Measurements from ENCODE around the gene ANGPTL2. TPM values are rescaled to one million over a fixed set of nuclear protein-coding genes. Genes with fewer than 3 reads are reported as not detected.

ANGPTL2 gene
- total and polyA plus RNA-seq, 9 of the 15 experiments (the other 6 are each of a cell fraction or from before 2014, with no cell fraction given) = not detected

GRCh38 chr9:127087836-127088235 is 34.6 kb downstream of the ANGPTL2 start:
- no TSS peak for BruUV-seq (replicated peaks)
- FAIRE-seq = no peak
- CTCF ChIA-PET (ENCODE audit: low intra/inter-chr PET ratio) = no interaction called here

More at GRCh38 chr9:127087836-127088235, 34.6 kb downstream of the ANGPTL2 start:
- H3K4me1 ChIP-seq (replicated peaks in 1 of 2; ENCODE audit: control insufficient read depth in 2 of 2, insufficient read depth in 2 of 2, low read length in 2 of 2) = no peaks in the 10 kb centered on the region; a peak in 1 of 5 replicates
- no peak overlapping the region for H3K9ac ChIP-seq (ENCODE audit: insufficient read depth in 1 of 2, low read depth in 2 of 2, low read length in 2 of 2)
- no peak overlapping the region for H3K4me3 ChIP-seq
- no peak overlapping the region for H2AFZ ChIP-seq (ENCODE audit: low read depth, low read length)
- WGBS (ENCODE audit: insufficient coverage, low coverage, missing lambda C conversion rate) = 1% methylated on average over 8 of the region's 8 CpGs
- TF ChIP-seq RHOXF2B (CRISPR knock-in tag; conservative IDR thresholded peaks at IDR 0.05) = no peak
- no peak for TF ChIP-seq LARP7 (IDR thresholded peaks at IDR 0.05)
- TF ChIP-seq ATF4 (CRISPR knock-in tag; IDR thresholded peaks at IDR 0.05) = no peak
- no peak for TF ChIP-seq LCOR (CRISPR knock-in tag; IDR thresholded peaks at IDR 0.05)
- TF ChIP-seq ZC3H8 (IDR thresholded peaks at IDR 0.05) = no peak
- no peak for TF ChIP-seq ASH1L (IDR thresholded peaks at IDR 0.05; ENCODE audit: borderline replicate concordance, low read depth, partially characterized antibody)
- TF ChIP-seq ZNF699 (CRISPR knock-in tag; IDR thresholded peaks at IDR 0.05; ENCODE audit: insufficient replicate concordance) = no peak
- no peak for TF ChIP-seq BCLAF1 (IDR thresholded peaks at IDR 0.05; ENCODE audit: borderline replicate concordance in 1 of 2, control insufficient read depth in 1 of 2, low read depth in 2 of 2, low read length in 1 of 2)
- ATAC-seq = no peak
- peaks cover 22% of the 10 kb centered on the region for H4K20me1 ChIP-seq (replicated peaks; ENCODE audit: control insufficient read depth, insufficient read depth, low read length)
- no peaks in the 10 kb centered on the region for H3K36me3 ChIP-seq (ENCODE audit: control insufficient read depth, insufficient read depth, low read length)
- H3K27ac ChIP-seq (ENCODE audit: extremely low read depth, low read depth, low read length) = no peak overlapping the region
- POLR2A ChIA-PET = no interaction called here
- intact Hi-C loops (cut with micrococcal nuclease) (no loop called here), in situ Hi-C loops (cut with MboI) (loop anchor here (10.0 kb wide), 1 partner anchor 237 kb away; no protein-coding TSS in a partner anchor)
- no peaks in the 10 kb centered on the region for H3K79me2 ChIP-seq (ENCODE audit: control insufficient read depth, insufficient read depth, low read length)
- H3K4me2 ChIP-seq (ENCODE audit: insufficient read depth, low read length) = no peak overlapping the region
- H3K27me3 ChIP-seq (ENCODE audit: control insufficient read depth in 2 of 2, insufficient read depth in 2 of 2, low read length in 2 of 2) = peaks cover 35 to 72% of the 10 kb centered on the region in 2 experiments
- H3K9me3 ChIP-seq (replicated peaks; ENCODE audit: control insufficient read depth, insufficient read depth, low read depth, low read length) = no peaks in the 10 kb centered on the region
- DNase-seq (ENCODE audit: extremely low read depth in 1 of 4, low spot score in 3 of 4) = no peak
- H3K9me1 ChIP-seq (ENCODE audit: control insufficient read depth, insufficient read depth, low read length) = peaks cover 2% of the 10 kb centered on the region

All from K562 (cell line).